Activated B cell treated with CpG ODN at 0.5 μM for 24 hours (primary cell): ENCODE results near the gene LY6G5C. TPM values are rescaled to one million over a fixed set of nuclear protein-coding genes. Genes with fewer than 3 reads are reported as not detected.
A peak's percentile ranks its signal among the peaks of the same experiment; 100 is the strongest.

Source experiments
- ATAC-seq: fragments of 200-7000 bp; cut with Tn5 transposase; one replicate; pipeline ENCODE4 v1.10.0; 2021; ENCODE audit warnings: low read depth, mild to moderate bottlenecking, moderate library complexity
- CTCF ChIA-PET: fragments of 350-600 bp; sonication (Branson Sonifier 250); formaldehyde crosslinking; loops from one replicate; lab custom pipeline; 2021; ENCODE audit warnings: antibody characterized with exemption; lab: Charles Lee
- POLR2A ChIA-PET: fragments of 350-600 bp; sonication (Branson Sonifier 250); formaldehyde crosslinking; loops from one replicate; lab custom pipeline; 2021; ENCODE audit warnings: antibody characterized with exemption; lab: Charles Lee
- DNase-seq: peaks from one replicate; pipeline ENCODE4 v3.0.0; 2022
- H3K27ac Mint-ChIP-seq: one replicate; pipeline ENCODE4 v1.8.0; 2020; ENCODE audit warnings: mixed read lengths
- H3K27me3 Mint-ChIP-seq: one replicate; pipeline ENCODE4 v1.8.0; 2021; ENCODE audit warnings: mixed read lengths
- H3K36me3 Mint-ChIP-seq: one replicate; pipeline ENCODE4 v1.8.0; 2021; ENCODE audit warnings: low read depth, mixed read lengths
- H3K4me1 Mint-ChIP-seq: one replicate; pipeline ENCODE4 v1.8.0; 2021; ENCODE audit warnings: mixed read lengths
- H3K4me3 Mint-ChIP-seq: one replicate; pipeline ENCODE4 v1.8.0; 2020; ENCODE audit warnings: mild to moderate bottlenecking, mixed read lengths
- H3K9me3 Mint-ChIP-seq: one replicate; pipeline ENCODE4 v1.8.0; 2020; ENCODE audit warnings: mixed read lengths
- intact Hi-C: fragments of 100-400 bp; cut with micrococcal nuclease; formaldehyde crosslinking; loops from one replicate; pipeline ENCODE4 v1.15.1; 2024
- total RNA-seq: library from RNA; stranded (reverse); gene quantifications from 2 replicates; pipeline ENCODE4 v1.2.3, GENCODE V29; 2022
- TF ChIP-seq, protein P1 (sequence below): fragments of 200-600 bp; IDR thresholded peaks from one replicate; pipeline ENCODE4 v1.8.0; 2022; ENCODE audit warnings: antibody characterized with exemption, mild to moderate bottlenecking

Gene LY6G5C, protein sequence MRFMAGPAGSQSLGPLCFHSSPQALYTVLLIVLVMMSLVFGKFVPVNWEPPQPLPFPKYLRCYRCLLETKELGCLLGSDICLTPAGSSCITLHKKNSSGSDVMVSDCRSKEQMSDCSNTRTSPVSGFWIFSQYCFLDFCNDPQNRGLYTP
- total RNA-seq = 0.29 and 0.73 TPM in 2 replicates

DNA sequence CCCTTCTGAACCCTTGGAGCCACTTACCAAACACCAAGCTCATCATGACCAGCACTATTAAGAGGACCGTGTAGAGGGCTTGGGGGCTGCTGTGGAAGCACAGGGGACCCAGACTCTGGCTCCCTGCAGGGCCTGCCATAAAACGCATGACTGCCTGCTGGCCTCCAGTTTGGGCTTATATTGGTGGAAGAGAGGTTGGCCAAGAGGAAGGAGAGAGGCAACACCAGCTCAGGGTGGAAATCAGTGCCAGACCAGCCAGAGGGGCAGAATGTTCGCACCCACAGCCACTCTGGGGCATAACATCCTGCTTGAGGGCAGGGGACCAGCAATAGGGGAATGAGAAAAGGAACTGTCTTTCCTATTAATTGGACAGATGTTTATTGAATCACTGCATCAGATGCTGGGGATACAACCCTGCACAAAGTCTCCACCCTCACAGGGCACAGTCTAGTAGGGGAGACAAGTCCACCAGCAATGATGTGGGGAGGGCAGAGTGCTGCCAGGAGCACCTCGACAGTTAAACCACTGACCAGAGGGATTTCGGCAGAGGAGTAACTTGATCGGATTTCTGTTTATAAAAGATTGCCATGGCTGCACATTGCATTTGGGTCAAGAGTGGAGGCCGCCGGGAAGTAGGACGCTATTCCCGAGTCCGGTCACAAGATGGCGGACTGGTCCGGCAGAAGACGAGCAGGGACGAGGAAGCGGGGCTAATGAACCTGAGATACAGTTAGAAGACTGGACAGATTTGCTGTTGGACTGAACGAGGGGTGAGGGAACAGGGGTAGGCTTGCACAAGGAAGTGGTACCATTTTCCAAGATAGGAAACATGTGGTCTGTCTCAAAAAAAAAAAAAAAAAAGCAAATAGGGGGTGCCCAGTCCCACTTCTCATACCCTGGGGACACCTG, at the start of gene LY6G5C:
TSS of gene LY6G5C (minus strand) at position 842 of the 909 bp plus-strand sequence. CDS start at position 148, 694 bp downstream.
- H3K27me3 Mint-ChIP-seq = no peaks in the 10 kb centered on the region
- CTCF ChIA-PET = interaction anchor here (0.7 to 3.6 kb wide), 8 partner anchors 19 to 271 kb away, joined by 3 to 22 read pairs (median 6); partner anchors contain the start of gene HSPA1B
- POLR2A ChIA-PET = interaction anchor here (0.7 to 2.3 kb wide), 14 partner anchors 16 to 186 kb away, joined by 3 to 23 read pairs (median 4); partner anchors contain the start of genes ABHD16A, BAG6, C6orf47 and CLIC1
- no peaks in the 10 kb centered on the region for H3K9me3 Mint-ChIP-seq
- ATAC-seq = peak; percentile 75
- H3K27ac Mint-ChIP-seq = peak within 1 kb of the TSS; percentile 72
- peak; percentile 46 for DNase-seq
- intact Hi-C loops = loop anchor here (1.0 to 5.0 kb wide), 9 partner anchors 22 to 272 kb away; partner anchors contain the start of genes ABHD16A and ATP6V1G2
- peaks cover 40% of the 10 kb centered on the region for H3K4me1 Mint-ChIP-seq
- H3K4me3 Mint-ChIP-seq = peak within 1 kb of the TSS; percentile 84
- H3K36me3 Mint-ChIP-seq = peaks cover 4% of the 10 kb centered on the region
- TF ChIP-seq, protein P1, sequence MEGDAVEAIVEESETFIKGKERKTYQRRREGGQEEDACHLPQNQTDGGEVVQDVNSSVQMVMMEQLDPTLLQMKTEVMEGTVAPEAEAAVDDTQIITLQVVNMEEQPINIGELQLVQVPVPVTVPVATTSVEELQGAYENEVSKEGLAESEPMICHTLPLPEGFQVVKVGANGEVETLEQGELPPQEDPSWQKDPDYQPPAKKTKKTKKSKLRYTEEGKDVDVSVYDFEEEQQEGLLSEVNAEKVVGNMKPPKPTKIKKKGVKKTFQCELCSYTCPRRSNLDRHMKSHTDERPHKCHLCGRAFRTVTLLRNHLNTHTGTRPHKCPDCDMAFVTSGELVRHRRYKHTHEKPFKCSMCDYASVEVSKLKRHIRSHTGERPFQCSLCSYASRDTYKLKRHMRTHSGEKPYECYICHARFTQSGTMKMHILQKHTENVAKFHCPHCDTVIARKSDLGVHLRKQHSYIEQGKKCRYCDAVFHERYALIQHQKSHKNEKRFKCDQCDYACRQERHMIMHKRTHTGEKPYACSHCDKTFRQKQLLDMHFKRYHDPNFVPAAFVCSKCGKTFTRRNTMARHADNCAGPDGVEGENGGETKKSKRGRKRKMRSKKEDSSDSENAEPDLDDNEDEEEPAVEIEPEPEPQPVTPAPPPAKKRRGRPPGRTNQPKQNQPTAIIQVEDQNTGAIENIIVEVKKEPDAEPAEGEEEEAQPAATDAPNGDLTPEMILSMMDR = no peak

DNA sequence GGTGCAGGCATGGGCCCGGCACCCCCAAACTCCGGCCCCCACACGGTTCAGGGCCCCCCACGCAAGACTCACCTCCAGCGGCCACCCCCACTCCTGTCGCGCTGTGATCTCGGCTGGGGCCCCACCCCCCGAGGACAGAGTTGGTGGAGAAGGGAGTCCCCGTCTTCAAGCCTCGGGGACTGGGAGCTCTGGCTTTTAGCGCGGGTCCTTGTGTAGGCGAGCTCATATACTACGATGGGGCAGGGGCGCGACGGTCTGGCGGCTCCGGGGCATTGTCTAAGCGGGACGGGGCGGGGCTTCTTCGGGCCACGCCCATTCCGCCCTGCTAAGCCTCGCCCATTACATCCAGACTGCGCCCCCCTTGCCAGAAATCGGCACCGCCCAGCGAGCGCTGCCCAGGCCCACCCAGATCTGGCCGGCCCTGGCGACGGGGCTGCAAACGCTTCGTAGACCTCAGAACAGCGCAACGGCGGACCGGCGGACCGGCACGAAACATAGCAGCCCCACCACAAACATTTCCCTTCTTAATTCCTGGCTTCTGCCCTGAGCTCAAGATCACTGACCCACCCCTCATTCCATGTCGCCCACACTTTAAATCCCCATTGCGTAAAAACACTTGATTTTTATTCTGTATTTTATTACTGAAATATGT, 49.2 kb upstream of the LY6G5C start:
- ChIA-PET POLR2A (interaction anchor here (0.5 to 7.7 kb wide), 24 partner anchors 8 to 398 kb away, joined by 3 to 131 read pairs (median 9); partner anchors contain the start of genes ABHD16A, ATF6B, BAG6 and CLIC1), CTCF (interaction anchor here (0.6 to 5.9 kb wide), 16 partner anchors 8 to 532 kb away, joined by 3 to 49 read pairs (median 5); partner anchors contain the start of genes ABHD16A, HSPA1A, HSPA1B and HSPA1L)
- Mint-ChIP-seq H3K36me3 (peaks cover 72% of the 10 kb centered on the region), H3K27me3 (no peaks in the 10 kb centered on the region), H3K4me3 (peak overlapping the region; percentile 97), H3K27ac (peak overlapping the region; percentile 92), H3K4me1 (peaks cover 76% of the 10 kb centered on the region), H3K9me3 (no peaks in the 10 kb centered on the region)
- ATAC-seq (peak; percentile 44), DNase-seq (peak; percentile 78)
- intact Hi-C loops = loop anchor here (1.0 to 10.0 kb wide), 8 partner anchors 39 to 235 kb away; partner anchors contain the start of genes BAG6, HSPA1A, HSPA1L and MICB
- TF ChIP-seq, protein P1 = no peak

DNA sequence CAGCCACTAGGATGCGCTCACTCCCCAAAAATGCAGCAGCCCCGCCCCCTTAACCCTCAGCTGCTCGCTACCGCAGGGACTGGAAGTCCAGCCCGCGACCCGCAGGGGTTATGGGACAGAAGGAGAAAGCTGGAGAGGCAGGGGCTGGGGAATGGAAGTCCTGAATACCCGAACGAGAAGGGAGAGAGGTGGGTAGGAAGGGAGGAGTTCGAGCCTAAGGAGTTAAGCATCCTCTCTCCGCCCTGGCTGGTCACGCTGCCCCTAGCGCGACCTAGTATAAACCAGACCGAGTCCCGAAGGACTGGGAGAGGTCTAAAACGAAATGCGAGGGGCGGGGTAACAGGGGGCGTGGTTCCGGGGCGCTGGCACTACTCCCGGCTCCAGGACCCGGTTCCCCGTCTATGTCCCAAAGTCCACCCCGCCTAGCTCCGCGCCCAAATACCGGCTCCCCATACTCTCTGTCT, 48.7 kb upstream of the LY6G5C start:
- Mint-ChIP-seq H3K4me1 (peaks cover 71% of the 10 kb centered on the region), H3K27ac (peak overlapping the region; percentile 92), H3K9me3 (no peaks in the 10 kb centered on the region), H3K27me3 (no peaks in the 10 kb centered on the region), H3K4me3 (peak overlapping the region; percentile 97), H3K36me3 (peaks cover 69% of the 10 kb centered on the region)
- ATAC-seq = peak; percentile 45
- TF ChIP-seq, protein P1 = no peak
- DNase-seq = peak; percentile 73
- ChIA-PET CTCF (interaction anchor here (0.6 to 5.9 kb wide), 19 partner anchors 8 to 532 kb away, joined by 3 to 49 read pairs (median 4); partner anchors contain the start of genes ABHD16A, HSPA1A, HSPA1B and HSPA1L), POLR2A (interaction anchor here (0.6 to 7.7 kb wide), 21 partner anchors 9 to 399 kb away, joined by 3 to 131 read pairs (median 9); partner anchors contain the start of genes ABHD16A, ATF6B, BAG6 and CLIC1)
- intact Hi-C loops = loop anchor here (1.0 to 2.0 kb wide), 7 partner anchors 40 to 194 kb away; partner anchors contain the start of genes BAG6, HSPA1A, HSPA1L and NEU1

DNA sequence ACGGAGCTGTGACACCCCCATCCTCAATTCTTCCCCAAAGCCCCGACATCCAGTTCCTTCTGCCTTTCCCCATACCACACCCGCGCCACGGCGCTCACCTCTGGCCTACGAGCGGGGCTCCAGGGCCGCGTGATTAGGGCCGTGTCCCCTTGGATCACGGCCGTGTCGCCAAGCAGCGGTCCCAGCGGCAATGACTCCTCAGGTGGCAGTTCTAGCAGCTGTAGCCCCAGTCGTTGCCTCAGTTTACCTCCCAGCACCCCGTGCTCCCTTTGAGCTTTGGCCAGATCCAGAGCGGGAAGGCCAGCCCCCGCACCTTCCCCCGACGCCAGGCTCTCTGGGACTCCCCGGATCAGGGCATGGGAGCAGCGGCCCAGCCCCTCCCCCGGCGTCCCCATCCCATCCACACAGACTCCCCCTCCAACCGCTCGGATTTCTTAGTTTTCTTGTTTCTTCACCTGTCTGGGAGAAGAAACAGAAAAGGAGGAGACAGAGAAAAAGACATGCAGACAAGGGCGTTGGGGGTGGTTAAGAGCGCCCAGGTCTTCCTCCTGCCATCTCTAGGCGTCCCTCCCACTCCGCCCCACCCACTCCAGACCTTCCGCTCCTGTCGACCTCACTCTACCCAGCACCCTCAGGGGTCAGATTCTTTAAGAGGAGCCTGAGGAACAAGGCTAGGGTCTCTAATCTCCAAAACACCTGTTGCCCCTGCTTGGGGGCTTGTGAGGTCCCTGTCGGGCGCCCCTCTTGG, 48.1 kb upstream of the LY6G5C start, which contains the start of gene DDAH2:
TSS of gene DDAH2 (minus strand) at position 533 of the 748 bp plus-strand sequence. CDS start at position 395, 138 bp downstream.
- CTCF ChIA-PET = interaction anchor here (0.6 to 5.9 kb wide), 19 partner anchors 9 to 533 kb away, joined by 3 to 49 read pairs (median 4); partner anchors contain the start of genes ABHD16A, HSPA1A, HSPA1B and HSPA1L
- Mint-ChIP-seq H3K4me1 (peaks cover 69% of the 10 kb centered on the region), H3K9me3 (no peaks in the 10 kb centered on the region), H3K36me3 (peaks cover 63% of the 10 kb centered on the region), H3K27me3 (no peaks in the 10 kb centered on the region), H3K27ac (peak within 1 kb of the TSS; percentile 95), H3K4me3 (peak within 1 kb of the TSS; percentile 97)
- DNase-seq (no peak), ATAC-seq (peak; percentile 13)
- TF ChIP-seq, protein P1 = no peak
- intact Hi-C loops = loop anchor here (1.0 to 2.0 kb wide), 7 partner anchors 40 to 194 kb away; partner anchors contain the start of genes BAG6, HSPA1A, HSPA1L and NEU1
- POLR2A ChIA-PET = interaction anchor here (0.8 to 7.7 kb wide), 19 partner anchors 9 to 134 kb away, joined by 3 to 131 read pairs (median 11); partner anchors contain the start of genes ABHD16A, BAG6, CLIC1 and GPANK1
